DMS114 treated with DMSO at 0.1 percent for 48 hours (cell line): Measurements from ENCODE around the gene SORBS1.

Source experiments
- DNase-seq: peaks from one replicate; lab custom pipeline; 2025; ENCODE audit not compliant: unreplicated experiment; lab: John Stamatoyannopoulos, UW

Gene SORBS1

DNA sequence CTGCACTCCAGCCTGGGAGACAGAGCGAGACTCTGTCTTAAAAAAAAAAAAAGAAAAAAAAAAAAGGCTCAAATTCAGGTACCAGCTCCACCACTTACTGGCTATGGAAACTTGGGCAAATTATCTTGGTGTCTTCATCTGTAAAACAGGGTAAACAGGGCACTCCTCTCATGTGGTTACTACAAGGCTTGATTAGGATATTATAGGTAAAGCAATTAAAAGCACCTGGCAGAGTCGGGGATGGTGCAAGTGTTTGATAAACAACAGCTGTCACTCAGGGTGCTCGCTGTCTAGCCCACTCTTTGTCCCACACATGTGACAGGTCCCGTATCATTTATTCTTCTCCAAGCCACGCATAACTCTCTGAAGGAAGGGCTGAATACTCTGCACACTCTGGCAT lies 96.9 kb downstream of the SORBS1 start:
- no peak for DNase-seq

DNA sequence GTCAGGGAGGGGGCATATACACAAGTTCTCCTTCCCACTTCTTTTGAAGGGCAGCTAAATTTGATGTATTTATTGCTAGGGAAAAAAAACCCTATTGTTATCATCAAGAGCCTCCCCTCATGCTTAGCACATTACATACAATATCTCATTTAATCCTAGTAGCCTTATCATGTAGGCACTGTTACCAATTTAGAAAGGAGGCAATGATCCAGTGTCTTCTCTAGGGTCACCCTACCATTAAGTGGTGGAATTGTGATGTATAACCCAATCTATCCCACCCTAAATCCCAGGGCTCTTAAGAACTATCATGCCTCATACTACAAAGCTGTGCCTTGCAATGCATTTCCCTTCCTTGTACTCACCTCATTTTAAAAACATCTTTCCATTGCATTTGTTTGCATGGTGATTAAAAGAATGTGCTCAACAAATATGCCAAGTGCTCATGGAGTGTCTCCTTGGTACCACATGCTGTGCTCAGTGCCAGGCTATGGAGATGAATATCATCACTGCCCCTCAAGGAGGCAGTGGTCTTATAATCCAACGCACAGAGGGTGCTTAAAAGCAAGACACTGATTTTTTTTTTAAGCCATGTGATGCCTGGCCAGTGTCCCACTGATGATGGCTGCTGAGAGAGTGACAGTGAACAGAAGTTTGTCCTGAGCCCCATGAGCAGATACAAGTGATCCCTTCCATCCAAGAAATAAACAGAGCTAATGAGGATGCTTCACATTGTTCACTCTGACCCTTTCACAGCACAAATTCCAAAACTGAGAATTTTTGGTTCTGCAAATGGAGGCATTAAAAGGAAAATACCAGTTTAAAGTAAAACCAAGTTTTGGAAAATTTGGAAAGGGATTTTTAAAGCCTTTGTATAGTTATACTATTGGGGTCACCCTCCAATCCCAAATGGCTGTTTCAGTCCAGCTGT lies 98.2 kb downstream of the SORBS1 start:
- no peak for DNase-seq

DNA sequence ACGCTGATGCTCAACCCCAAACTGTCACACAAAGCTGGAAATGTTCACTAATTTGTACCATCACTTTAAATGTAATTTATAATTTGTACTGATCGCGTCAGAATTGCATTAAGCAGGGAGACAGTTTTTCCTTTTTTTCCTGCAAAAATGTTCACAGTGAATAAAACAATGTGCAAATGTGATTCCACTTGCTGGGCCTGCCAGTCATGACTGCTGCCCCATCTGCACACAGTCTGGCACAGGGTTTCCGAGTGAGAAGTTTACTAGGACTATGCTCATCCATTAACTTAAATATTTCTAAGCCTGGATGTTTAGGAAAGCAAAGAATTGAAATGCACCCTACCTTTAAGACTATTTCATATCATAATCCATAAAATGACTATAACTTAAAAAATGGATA lies 99.6 kb downstream of the SORBS1 start:
- no peak for DNase-seq

DNA sequence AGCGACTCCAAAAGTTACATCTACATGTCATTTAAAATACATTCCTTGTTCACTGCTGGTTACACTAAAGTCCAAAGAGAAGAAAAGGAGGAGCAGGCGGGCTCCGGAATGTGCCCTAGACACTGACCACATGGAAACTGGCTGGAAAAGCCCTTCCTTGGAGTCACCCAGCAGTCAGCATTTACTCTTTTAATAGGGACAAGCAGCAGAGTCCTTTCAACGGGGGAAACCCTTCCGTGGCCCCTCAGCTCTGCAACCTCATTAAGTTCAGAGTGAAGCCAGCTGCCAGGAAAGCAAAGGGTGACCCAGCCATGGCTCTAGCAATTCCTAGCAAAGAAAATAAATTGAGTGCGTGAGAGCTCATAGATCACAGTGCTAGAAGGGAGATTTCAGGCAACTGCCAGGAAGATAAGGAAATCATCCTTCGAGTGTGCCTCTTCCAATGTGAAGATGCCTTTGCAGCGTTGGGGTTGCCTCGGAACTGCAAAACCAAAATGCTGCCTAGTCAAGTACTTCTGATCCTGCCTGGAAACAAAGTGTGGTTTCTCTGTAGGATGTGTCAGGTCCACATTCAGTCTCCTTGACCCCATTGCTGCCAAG lies 101.6 kb downstream of the SORBS1 start:
- no peak for DNase-seq

DNA sequence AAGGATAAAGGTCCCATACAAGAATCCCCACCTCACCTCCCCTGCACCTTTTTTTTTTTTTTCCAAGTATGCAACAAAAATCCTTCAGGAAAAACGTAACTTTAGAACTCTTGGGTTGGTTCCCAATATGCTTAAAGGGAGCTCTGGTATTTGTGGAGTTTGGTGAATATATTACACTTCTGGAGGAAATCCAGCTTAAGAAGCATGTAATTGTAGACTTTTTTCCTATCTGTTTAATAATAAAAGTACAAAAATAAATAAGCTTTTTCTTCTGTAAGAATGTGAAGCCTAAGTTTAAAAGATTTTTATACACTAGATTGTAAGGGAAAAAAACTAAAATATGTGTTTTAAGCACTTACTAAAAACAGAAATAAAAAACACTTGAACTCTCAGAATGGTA lies 102.3 kb downstream of the SORBS1 start:
- DNase-seq, result no peak

DNA sequence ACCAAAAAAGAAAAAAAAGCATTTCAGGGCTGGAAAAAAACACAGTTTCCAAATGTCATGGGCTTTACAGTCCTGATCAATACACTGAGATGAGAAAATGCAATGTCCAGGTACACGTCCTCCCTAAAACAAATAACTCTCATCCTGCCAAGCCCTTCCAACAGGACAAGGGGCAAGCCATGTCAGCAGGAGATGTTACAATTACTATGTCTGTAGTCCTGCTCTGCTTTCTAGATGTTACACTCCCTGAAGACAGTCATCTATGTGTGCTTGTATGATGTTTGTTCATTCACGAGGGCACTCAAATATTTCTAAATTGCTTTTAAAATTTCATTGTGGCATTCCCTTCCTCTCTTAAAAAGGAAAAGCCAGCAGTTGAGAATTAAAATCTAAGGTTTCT lies 103.2 kb downstream of the SORBS1 start:
- DNase-seq, result no peak

DNA sequence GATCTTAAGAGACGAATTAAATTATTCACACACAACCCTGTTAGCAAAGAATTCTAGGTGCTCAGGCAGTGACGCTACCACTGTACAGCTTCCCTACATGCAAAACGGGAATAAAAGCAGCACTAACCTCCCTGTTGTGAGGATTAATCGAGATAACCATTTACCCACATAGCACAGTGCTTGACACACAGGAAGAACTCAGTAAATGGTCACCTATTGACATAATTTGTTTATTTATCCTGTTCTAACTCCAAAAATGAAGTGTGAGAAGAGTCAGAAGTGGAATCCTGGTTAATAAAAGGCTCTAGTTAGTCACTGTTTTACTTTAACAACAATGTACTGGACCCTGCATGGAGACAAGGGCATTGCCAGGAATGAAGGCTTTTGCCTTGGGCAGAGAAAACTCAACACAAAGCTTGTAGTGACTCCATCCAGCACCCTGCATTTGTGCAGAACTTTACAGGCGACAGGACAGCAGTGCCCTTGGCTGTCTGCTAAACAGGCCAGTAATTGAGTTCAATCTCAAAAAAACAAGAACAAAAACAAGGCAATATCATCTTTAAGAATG lies 103.8 kb downstream of the SORBS1 start:
- DNase-seq, result no peak

DNA sequence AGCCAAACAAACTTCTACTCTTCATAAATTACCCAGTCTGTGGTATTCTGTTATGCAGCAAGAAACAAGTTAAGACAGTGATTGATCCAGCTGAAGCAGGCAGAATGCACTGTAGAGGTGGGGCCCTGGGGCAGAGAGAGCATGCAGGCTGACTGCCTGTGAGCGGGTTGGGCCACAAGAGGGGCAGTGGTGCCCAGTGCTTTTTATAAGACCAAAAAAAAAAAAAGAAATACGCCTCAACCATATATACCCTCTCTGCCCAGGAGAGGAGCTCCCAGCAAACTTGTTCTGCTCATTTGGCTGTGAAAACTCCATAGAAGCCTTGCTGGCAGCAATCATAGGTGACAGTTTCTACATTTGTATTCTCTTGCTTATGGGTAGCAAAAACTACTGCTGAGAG lies 104.7 kb downstream of the SORBS1 start:
- DNase-seq, result no peak

DNA sequence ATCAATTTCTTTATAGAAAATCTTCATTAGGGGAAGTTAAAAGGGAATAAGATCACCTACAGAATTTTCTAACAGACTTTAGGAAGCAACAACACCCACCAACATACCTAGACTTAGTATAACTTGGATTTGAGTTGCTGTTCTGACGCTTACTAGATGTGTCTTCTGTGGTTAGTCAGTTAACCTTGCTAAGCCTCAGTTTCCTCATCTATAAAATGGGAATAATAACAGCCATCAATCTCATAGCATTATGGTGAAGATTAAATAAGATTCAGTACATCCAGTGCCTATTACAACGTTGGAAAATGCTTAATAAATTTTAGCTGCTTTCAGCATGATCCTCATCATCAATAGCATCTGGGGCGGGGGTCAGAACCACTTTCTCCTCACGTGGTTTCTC lies 106.2 kb downstream of the SORBS1 start:
- no peak for DNase-seq

DNA sequence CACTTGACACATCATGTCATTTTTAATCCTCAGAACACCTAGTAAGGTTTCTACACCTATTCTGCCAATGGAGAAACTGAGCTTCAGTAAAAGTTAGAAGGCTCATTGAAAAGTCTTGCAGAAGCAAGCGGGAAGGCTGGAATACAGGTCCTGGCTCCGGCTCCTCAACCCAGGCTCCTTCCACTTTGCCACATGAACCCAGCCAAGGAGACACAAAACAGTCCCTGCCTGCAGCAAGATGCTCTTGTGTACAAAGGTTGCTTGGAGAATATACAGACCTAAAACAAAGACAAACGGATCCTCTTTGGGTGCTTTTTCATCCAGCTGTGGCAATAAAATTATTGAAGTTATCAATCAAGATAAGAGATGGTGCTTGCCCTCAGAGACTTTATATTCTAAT lies 106.8 kb downstream of the SORBS1 start:
- DNase-seq, result no peak

DNA sequence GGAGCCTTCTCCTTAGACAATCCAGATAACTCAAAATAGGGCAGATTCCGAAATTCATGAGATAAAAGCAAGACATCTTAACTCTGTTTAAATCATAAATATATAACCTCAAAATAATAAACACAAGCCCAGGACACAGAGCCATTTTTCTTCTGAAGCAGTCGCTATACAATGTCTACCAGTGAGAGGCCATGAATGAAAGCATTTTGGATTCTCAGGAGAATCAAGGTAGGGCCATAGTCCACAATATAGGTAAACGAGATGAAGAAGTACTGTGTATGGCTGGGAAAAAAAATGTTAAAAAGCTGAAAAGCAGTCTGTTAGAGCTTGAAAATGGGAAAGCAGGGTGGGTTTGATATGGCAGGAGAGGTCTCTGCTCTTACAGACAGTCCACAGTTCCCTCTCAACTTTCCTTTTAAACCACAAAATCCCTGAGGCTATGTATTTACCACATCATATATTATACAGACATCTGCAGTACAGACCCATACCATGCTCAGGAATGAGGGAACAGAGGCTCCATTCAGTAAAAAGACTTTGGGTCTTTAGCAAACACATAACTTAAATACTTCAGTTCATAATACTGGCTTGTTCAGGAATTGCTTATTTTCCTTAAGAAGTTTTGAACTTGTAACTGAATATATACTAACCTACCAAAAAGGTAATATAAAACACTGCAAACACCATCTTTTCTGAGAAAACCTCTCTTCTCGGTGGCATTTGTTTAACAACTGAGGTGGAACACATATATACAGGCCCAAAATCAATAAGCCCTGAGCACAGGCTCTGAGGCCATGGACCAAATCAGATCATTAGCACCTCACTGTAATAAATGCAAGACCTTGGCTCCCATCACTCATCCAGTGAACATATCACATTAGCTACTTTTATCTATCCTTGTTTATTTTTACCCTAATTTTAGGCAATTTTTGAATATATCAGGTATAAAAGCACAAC lies 109.3 kb downstream of the SORBS1 start:
- DNase-seq, result no peak

DNA sequence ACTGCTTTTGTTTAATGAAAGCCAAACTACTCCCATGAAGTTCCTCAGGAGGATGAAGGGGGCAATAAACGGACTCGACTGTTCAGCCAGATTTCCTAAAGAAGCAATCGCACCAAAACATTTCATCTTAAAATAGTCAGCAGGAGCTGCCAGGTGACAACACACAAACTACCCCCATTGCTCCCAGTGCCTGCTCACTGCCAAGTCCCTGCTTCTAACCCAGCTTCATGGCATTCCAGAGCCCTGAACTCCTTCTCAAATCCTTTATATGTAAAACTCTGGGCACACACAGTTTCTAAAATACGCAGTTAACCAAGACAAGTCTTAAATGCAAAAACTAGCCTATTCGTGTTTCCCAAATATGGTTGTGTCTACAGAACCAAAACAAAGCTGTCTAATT lies 110.0 kb downstream of the SORBS1 start:
- no peak for DNase-seq

DNA sequence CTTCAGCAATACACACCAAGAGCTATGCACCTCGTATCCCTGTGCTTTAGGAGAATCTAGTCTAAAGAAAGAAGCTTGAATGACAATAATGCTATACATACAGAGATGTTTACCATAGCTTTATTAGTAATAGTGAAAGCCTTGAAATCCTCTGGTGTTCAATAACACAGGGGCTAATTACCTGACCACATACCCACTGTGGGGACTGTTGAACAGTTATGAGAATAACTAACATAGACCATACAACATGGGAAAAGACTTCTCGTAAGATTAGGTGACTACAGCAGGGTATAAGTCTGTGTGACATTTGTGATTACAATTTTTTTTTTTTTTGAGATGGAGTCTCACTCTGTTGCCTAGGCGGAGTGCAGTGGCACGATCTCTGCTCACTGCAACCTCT lies 111.0 kb downstream of the SORBS1 start:
- DNase-seq, result no peak

DNA sequence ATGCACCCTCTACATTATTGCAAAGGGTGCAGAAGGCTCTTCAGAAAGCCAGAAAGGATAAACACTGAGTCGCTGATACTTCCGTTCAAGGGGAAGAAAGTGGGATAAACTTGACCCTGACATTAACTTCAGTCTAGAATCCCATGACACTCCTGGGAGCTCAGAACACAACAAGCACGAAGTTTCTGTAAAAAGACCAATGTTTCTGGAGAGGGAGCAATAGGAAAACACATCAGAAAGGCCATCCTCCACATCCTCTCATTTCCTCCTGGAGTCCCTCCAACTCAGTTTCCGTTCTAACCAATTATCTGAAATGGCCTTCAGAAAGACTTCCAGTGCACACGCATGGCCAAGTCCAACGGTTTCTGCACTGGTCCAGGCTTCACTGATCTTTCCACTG lies 113.5 kb downstream of the SORBS1 start:
- DNase-seq, result no peak

DNA sequence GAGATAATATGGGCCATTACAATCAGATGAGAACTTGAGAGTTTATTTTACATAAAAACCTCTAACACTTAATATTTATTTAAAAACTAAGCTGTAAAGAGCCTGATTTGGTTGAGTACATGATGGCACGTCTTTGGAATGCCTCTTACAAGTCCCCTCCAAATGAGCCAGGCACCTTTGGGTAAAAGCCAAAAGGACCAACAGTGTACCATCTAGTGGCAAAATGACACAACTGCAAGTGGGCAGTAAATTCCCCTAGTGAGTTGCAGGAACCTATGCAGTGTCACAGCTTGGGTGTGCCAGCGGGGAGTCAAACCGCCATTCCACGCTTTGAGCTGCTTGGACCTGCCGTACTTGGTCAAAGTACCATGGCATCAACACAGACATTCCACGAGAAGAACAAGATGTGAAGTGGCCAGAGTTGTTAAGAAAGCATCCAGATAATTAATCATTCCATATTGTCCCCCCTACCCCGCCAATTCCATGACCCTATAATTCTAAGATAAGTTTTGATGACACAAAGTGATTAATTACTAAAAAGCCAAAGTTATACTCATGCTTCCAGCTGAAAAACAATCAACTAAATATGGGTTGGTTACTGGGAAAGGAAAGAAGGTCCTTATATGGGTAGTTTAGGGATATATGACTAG lies 115.2 kb downstream of the SORBS1 start:
- DNase-seq, result peak; percentile 44

DNA sequence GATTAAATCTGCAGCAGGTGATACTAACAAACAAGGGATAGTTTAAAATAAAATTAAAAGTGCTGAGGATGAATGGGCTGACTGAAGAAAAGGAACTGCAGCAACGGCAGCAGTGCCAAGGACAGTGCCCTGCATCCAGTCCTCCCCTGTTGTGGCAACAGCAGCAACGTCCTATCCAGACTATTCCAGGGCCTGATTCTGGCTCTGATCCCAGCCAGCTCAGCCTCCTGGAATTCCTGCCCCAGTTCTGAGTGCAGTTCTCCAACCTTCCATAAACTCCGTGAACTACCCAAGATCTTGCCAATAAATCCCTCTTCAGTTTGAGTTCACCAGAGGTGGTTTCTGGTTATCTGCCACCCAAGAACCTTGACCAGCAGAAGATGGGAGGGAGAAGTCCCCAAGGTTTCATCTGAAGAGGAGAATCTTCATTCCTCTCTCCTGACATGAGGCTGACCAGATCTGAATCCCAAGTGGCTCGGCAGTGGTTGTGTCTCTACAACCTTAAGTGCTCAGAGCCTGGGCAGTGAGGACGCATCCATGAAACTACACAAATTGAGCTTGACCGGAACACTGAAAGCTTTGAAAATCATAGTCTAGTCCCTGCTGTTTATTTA lies 115.8 kb downstream of the SORBS1 start:
- no peak for DNase-seq

DNA sequence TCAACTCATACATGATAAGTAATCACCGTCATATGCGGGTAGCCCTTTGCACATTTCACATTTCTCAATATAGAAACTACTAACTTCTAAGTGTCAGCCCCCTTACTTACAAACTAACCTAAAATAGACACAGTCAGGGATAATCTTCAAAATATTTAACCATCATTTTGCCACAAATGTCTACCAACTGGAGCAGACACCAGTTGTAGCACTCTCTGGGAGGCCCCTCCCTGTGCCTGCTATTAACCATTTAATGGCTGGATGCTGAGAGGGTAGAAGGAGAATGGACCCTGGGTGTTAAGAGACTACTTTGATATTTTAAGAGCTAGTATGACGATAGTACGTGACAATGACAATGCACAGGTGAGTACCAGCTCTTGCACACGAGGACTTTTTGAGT lies 116.4 kb downstream of the SORBS1 start:
- no peak for DNase-seq

DNA sequence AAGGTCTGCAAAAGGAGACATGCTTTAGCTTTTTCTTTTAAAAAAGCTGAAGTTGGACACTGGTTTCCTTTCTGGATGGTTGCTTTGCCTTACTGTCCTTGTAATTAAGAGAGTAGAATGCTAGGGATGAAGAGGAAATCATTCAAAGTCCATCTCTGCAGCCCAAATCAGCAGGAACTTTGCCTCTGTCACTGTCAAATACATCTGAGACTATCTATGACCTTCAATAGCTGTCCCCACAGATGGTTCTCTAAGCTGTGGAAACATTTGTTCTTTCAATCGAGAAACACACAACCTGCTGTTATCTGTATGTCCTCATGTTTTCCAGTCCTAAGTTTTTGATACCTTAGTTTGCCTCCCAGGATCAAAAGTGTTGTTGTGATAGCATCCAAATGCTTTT lies 117.5 kb downstream of the SORBS1 start:
- DNase-seq, result no peak

DNA sequence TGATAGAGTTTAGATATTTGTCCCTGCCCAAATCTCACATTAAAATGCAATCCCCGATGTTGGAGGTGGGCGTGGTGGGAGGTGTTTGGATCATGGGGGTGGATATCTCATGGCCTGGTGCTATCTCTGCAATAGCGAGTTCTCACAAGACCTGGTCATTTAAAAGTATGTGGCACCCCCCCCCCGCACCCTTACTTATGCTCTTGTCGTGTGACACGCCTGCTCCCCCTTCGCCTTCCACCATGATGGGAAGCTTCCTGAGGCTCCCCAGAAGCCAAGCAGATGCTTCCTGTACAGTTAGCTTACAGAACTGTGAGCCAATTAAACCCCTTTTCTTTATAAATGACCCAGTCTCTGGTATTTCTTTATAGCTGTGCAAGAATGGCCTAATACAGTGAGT lies 118.8 kb downstream of the SORBS1 start:
- no peak for DNase-seq

DNA sequence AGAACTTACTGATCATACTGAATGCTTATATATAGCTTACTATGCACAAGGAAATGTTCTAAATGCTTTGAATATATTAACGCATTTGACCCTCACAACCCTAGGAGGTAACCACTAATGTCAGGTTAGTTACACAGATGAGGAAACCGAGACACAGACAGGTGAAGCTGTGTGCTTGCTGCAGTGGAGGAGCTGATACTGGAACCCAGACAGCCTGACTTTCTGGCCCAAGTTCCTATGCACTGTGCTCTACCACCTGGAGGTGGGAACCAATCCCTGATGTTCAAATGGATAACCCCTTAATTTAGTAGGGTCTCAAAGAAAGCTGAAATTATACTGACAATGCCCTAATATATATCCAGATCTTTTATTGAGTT lies 119.6 kb downstream of the SORBS1 start:
- DNase-seq, result no peak
